ENCODE results near the gene RBM12. TPM values are rescaled to one million over a fixed set of nuclear protein-coding genes. Genes with fewer than 3 reads are reported as not detected.
"Not testable (repeated sequence)": the region's sequence is repeated elsewhere in the genome, so short reads cannot be mapped to it uniquely, and the experiment has no call there.

RBM12 gene
- total and polyA plus RNA-seq, 8 donors: 6.2 to 46.7 (median 23.9) TPM

DNA sequence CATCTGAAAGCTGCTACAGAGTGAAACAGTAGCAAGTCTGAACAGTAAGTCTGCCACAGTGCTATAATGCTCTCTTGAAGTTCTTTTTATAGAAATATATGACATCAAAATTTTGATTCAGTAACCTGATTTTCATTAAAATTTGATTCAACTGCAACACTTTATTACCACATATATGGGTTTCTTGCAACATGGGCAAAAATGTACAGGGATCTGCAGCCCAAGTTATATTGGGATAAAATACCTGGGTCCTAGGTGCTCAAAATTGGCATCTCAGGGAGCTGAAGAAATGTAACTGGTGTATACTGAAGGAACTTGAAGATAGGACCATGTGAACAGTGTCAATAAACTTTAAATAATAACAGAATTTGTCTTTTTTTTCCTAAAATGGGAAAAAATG is 45.3 kb upstream of the RBM12 start:
- peaks cover 0 to 7% (median 0%) of the 10 kb centered on the region in 3 donors for H3K4me1 ChIP-seq
- H3K36me3 ChIP-seq: peaks cover 0 to 87% (median 53%) of the 10 kb centered on the region in 3 donors
- H3K9me3 ChIP-seq: no peaks in the 10 kb centered on the region
- no peak for ATAC-seq
- H3K27me3 ChIP-seq: no peaks in the 10 kb centered on the region
- TF ChIP-seq, protein P1, sequence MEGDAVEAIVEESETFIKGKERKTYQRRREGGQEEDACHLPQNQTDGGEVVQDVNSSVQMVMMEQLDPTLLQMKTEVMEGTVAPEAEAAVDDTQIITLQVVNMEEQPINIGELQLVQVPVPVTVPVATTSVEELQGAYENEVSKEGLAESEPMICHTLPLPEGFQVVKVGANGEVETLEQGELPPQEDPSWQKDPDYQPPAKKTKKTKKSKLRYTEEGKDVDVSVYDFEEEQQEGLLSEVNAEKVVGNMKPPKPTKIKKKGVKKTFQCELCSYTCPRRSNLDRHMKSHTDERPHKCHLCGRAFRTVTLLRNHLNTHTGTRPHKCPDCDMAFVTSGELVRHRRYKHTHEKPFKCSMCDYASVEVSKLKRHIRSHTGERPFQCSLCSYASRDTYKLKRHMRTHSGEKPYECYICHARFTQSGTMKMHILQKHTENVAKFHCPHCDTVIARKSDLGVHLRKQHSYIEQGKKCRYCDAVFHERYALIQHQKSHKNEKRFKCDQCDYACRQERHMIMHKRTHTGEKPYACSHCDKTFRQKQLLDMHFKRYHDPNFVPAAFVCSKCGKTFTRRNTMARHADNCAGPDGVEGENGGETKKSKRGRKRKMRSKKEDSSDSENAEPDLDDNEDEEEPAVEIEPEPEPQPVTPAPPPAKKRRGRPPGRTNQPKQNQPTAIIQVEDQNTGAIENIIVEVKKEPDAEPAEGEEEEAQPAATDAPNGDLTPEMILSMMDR (IDR thresholded peaks at IDR 0.05): no peak
- H3K27ac ChIP-seq: no peak overlapping the region
- intact Hi-C loops (cut with DNase I): no loop called here
- no peak for FAIRE-seq
- DNase-seq: no peak
- no peak overlapping the region for H3K4me3 ChIP-seq

DNA sequence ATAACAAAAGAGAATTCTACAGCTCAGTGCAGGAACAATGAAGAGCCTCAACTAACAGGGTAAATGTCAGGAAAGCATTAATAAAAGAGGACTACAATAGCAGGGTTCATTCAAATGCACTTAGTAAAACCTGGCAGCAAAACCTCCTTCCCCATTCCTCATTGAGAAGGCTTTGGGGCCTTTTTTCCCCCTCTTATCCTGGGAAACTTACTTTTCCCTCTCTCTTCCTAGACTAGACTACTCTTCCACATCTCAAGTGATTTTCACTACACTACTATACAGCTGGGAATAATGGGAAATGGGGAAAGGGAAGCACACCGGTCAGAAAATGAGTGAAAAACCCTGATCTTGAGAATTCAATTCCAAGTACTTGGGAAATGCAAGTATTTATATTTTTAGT is 44.6 kb upstream of the RBM12 start:
- no peak for ATAC-seq
- Histone ChIP-seq H3K4me1 (peaks cover 0 to 7% (median 0%) of the 10 kb centered on the region in 3 donors), H3K27me3 (no peaks in the 10 kb centered on the region), H3K27ac (no peak overlapping the region), H3K4me3 (no peak overlapping the region), H3K36me3 (peaks cover 4 to 87% (median 54%) of the 10 kb centered on the region in 3 donors), H3K9me3 (no peaks in the 10 kb centered on the region)
- TF ChIP-seq, protein P1 (IDR thresholded peaks at IDR 0.05): no peak
- DNase-seq: no peak
- intact Hi-C loops (cut with DNase I): no loop called here
- FAIRE-seq: no peak
- WGBS, 2 donors: 82 to 88% methylated on average over 1 of the region's 1 CpG

DNA sequence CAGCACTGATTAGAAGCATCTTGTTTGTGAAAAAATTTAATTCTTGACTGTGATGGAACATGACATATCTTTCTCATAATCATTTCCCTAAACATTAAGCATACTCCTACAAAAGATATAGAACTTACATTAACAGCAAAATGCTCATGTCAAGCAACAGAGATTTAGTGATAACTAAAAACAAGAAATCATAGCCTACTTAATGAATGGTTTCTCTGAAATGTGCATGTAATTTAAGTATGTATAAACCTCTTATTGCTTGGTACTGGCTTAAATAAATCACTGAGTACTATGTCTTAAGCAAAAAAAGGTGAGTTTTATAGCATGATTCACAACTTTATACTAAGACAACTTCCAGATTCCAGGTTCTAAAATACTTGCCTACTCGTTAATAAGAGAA is 43.8 kb upstream of the RBM12 start:
- H3K4me1 ChIP-seq: peaks cover 0 to 7% (median 0%) of the 10 kb centered on the region in 3 donors
- FAIRE-seq: no peak
- no peak for DNase-seq
- no peak overlapping the region for H3K4me3 ChIP-seq
- H3K36me3 ChIP-seq: peaks cover 9 to 87% (median 55%) of the 10 kb centered on the region in 3 donors
- H3K27me3 ChIP-seq: no peaks in the 10 kb centered on the region
- intact Hi-C loops (cut with DNase I): no loop called here
- no peak for ATAC-seq
- TF ChIP-seq, protein P1 (IDR thresholded peaks at IDR 0.05): no peak
- no peak overlapping the region for H3K27ac ChIP-seq
- 38 to 55% methylated on average over 1 of the region's 1 CpG for WGBS, 2 donors
- H3K9me3 ChIP-seq: no peaks in the 10 kb centered on the region

DNA sequence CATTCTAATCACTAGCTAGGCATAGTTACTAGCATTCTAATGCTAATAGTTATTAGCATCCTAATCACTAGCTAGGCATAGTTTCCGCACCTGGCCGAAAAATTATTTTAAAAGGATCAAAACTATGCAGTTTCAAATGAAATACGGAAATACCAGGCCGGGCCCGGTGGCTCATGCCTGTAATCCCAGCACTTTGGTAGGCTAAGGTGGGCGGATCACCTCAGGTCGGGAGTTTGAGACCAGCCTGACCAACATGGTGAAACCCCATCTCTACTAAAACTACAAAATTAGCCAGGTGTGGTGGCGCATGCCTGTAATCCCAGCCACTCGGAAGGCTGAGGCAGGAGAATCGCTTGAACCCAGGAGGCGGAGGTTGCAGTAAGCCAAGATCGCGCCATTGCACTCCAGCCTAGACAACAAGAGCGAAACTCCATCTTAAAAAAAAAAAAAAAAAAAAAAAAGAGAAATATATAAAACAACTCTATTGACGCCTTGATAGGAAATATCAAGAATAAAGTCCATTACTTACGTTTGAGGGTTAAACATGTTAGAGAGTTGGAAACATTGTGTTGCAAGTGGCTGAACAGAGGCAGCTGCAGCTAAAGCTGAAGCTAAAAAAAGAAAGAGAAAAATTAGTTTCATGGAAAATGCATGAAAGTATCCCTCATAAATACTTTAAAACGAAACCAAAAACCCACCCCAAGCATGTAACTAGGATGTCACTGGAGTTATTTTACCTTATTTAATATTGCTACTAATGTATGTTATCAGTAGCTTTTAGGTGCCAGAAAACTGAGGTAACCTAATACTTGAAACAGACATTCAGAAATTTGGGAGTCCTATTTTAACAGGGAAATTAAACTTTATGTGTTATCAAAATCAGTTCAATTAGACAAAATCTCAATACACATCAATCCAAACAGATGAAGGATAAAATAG is 42.2 kb upstream of the RBM12 start:
- H3K4me1 ChIP-seq; ATAC-seq; H3K4me3 ChIP-seq; DNase-seq; H3K9me3 ChIP-seq; H3K27ac ChIP-seq; H3K27me3 ChIP-seq; FAIRE-seq; intact Hi-C loops (cut with DNase I): not testable (repeated sequence)
- peaks cover 9 to 81% (median 54%) of the 10 kb centered on the region in 3 donors for H3K36me3 ChIP-seq
- WGBS, 2 donors: 89 to 92% methylated on average over 17 of the region's 17 CpGs

DNA sequence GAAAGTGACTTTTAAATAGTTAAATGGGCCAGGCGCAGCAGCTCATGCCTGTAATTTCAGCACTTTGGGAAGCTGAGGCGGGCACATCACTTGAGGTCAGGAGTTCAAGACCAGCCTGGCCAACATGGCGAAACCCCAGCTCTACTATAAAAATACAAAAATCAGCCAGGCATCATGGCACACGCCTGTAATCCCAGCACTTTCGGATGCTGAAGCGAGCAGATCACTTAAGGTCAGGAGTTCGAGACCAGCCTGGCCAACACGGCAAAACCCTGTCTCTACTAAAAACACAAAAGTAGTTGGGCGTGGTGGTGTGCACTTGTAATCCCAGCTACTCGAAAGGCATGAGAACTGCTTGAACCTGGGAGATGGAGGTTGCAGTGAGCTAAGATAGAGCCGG is 41.2 kb upstream of the RBM12 start:
- H3K4me3 ChIP-seq; DNase-seq; H3K27me3 ChIP-seq; FAIRE-seq; intact Hi-C loops (cut with DNase I); H3K27ac ChIP-seq; H3K4me1 ChIP-seq; ATAC-seq; H3K9me3 ChIP-seq: not testable (repeated sequence)
- 88 to 90% methylated on average over 11 of the region's 11 CpGs for WGBS, 2 donors
- peaks cover 9 to 73% (median 46%) of the 10 kb centered on the region in 3 donors for H3K36me3 ChIP-seq

Data from pancreas (tissue), 10 donors.